Erythroblast (primary cell): Measurements from ENCODE around the gene COX6B2.

Source experiments
- GATA1 ChIP-seq: IDR thresholded peaks from 2 replicates; pipeline ENCODE4 v1.6.1; 2011; ENCODE audit warnings: low read depth, mild to moderate bottlenecking, control low read depth, low read length, moderate library complexity
- POLR2A ChIP-seq: IDR thresholded peaks from 2 replicates; pipeline ENCODE4 v1.6.1; 2011; ENCODE audit warnings: mild to moderate bottlenecking, low read length

GRCh38 chr19:55382522-55383054 lies 28.1 kb upstream of the COX6B2 start:
- no peak for TF ChIP-seq POLR2A
- no peak for TF ChIP-seq GATA1
